Right renal cortex interstitium (tissue), 3 donors: Measurements from ENCODE around the gene EGFR. TPM values are rescaled to one million over a fixed set of nuclear protein-coding genes. Genes with fewer than 3 reads are reported as not detected.
"Not testable (repeated sequence)": the region's sequence is repeated elsewhere in the genome, so short reads cannot be mapped to it uniquely, and the experiment has no call there.

Experiments used
- DNase-seq, 3 donors: peaks; one replicate each; pipeline ENCODE4 v3.0.0-alpha.2; 2013; ENCODE audit warnings: low read depth in 3 of 3, low spot score in 2 of 3
- polyA plus RNA-seq, 3 donors: library from polyadenylated mRNA; unstranded; fragments of 120-200 nt; gene quantifications; one replicate each; pipeline ENCODE4 v1.2.1, GENCODE V29; 2013; ENCODE audit not compliant: insufficient read length in 3 of 3

Gene EGFR
- polyA plus RNA-seq, 3 donors: 30.9 to 32.3 (median 31.1) TPM

DNA sequence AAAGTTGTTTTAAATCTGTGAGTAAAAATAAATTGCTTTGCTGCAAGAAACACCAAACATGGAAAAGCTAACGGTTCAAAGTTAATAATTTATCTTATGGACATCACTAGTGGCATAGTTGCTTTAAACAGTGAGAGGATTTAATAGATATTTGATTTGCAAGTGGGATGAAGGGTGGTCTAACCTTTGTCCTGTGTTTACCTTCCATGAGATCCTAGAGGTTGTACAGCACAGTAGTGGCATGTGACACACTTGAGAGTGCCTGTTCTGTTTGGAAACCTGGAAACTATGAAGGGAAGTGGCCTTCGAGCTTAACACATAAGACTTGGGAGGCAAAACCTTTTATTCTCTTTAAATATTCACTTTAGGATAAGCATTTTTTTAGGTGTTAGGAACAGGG lies 16.0 kb downstream of the EGFR start:
- DNase-seq: no peak

DNA sequence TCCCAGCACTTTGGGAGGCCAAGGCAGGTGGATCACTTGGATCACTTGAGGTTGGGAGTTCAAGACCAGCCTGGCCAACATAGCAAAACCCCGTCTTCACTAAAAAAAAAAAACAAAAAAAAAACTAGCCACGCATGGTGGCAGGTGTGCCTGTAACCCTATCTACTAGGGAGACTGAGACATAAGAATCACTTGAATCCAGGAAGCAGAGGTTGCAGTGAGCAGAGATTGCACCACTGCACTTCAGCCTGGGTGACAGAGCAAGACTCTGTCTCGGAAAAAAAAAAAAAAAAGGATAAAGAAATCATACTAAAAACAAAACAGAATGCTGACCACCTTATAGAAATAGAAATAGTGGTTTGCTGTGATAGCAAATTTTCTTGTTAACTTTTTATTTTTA lies 16.6 kb downstream of the EGFR start:
- not testable (repeated sequence) for DNase-seq

DNA sequence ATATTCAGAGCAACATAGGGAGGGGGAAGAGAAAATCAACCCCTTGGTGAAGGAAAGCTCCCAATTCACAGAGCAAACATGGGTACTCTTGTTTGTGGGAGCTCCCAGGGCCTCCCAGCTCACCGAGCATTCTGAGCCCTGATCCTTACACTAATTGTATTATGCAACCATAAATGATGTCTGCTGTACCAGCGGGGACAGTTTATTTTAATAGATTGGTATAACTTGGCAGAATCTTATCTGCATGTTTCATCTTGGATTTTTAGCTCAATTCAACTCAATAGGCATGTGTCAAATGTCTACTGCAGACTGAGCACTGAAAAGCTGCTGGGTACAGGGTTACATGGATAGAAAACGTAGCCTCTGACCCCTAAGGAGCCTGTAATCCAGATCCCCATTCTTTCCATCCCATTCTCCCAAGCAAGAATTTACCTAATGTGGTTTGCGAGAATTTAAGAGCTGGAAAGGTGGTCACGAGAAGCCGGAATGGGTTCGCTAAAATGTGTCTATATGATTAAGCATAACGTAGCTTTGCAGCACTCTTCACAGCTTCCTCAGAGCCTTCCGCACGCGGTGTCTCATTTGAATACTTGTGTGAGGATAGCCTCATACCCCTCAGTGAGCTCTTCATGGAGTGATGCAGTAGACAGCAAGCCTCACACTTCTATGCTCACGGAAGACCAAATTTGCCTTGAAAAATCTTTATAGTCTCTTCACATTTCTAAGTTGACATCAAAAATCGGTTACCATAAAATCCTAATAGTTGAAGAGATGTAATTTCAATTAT lies 18.3 kb downstream of the EGFR start:
- DNase-seq: no peak

DNA sequence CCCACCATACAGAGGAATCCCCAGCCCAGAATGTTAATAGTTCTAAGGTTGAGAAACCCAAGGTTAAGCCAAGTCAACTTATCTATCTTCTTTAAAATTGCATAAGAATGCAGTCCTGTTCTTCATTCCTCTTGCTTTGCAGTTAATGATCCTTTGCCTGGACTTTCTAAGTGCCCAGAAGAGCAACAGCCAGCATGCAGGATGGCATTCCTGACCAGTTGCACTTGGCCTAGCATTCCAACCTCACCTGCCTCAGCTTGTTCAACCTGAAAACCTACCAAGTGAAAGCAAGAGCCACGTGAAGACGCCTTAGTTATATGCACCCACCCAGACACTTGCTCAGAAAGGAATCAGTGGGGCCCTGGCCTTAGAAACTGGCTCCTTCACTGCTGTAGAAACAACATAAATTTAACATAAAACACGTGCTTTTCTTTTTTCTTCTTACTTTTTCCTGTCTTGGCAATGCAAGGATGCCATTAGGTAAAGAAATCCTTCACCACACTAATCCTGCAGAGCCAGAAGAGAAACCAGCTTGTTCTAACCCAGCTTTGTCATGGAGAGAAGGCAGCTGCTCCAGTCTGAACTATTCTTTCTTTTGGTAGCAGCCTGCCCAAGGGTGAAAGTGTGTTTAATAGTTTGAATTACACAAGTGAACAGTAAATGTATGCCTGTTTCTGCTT lies 25.0 kb downstream of the EGFR start:
- DNase-seq: no peak

DNA sequence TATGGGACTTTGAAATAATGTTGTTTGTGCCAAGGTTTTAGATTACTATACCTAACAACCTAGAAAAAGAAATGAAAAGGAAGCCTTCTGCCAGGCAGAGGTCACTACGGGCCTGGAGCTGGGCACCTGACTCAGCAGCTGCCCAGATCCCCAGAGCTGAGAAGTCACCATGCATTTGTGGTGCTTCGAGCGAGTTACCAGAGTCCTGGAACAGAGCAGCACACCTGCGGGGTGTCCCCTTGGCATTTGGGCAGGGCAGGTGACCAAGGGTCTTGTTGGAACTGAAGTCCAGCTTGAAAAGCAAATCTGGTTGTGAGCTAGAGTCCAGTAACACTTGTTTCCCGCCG lies 25.5 kb downstream of the EGFR start:
- no peak for DNase-seq

DNA sequence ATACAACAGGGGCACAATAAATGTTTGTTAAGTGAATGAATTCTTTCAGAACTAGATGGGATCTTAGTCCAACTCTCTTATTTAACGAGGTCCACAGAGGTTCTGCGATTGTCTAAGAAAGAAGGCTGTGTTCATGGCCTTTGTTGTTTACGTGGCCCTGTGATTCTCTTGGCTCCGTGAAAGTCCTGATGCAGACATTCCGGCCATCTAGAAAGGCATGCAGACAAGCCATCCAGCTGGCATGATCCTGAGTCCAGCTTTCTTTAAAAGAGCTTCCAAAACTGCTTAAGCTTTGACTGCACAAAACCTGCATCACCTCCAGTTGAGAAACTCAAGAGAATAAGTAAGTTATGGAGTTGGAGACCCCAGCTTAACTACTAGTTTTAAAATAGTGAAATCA lies 26.0 kb downstream of the EGFR start:
- DNase-seq: no peak

DNA sequence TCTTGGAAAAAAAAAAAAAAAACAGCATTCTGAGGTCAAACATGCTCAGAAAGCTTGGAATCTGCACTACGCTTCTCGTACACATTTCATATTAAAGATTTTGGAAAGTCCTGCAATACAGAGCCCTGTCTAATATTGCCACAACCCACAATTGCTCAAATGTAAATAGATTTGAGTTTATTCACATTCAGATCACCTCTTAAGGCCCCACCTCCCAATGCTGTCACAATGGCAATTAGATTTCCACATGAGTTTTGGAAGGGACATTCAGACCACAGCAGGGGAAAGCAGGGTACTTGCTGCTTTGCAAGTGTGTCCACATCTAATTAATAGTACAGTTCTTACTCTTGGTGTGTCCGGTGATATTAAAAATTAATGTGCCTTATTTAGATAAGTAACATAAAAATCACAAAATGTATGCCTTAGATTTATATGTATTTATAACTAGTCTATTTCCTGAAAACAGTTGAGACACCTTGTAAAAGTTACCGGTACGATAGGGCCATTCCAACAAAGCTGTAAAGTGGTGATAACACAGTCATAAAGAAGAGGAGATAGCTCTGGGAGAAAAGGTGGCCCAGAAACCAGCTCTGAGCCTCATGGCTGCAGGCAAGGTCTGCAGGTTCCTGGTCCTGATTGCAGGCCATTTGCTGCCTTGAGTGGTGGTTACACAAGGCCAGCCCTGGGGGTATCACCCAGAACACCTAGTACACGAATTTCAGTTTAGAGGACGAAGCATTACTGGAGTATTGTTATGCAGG lies 27.9 kb downstream of the EGFR start:
- no peak for DNase-seq

DNA sequence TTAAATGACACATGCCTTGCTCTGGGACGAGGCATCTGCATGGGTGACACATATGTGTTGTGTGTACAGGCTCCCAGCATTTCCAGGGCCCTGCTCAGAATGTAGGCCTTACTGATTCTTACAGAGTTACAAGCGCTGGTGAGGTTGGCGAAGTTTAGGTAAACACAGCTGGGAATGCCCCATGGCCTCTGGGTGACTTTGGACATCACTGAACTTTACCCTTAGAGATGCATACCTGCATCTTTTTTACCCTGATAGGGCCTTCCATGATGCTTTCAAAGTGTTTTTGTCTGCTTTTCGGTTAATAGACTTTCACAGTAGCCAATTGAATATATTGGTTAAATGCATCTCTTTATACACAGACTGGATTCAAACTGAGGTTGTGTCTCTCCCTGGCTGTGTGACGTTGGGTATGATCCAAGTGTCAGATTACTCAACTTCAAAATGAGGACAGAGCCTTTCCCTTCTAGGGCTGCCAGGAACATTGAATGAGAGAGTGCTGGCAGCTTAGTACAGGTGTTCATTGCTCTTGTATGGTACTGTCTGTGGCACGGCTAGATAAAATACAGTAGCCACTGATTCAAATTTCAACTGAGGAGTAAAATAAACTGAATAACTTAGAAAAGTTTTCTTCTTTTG lies 29.5 kb downstream of the EGFR start:
- no peak for DNase-seq

DNA sequence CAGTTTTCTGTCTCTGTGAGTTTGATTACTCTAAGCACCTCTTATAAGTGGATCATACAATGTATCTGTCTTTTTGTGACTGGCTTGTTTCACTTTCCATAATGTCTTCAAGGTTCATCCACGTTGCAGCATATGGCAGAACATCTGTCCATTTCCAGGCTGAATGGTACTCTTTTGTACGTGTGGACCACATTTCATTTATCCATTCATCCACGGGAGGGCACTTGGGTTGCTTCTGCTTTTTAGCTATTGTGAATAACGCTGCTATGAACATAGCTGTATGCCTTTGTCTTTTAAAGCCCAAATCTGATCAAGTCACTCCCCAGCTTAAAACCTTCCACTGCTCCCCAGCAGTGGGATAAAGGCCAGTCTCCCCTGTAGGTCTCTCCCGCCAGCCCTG lies 31.5 kb downstream of the EGFR start:
- DNase-seq: no peak

DNA sequence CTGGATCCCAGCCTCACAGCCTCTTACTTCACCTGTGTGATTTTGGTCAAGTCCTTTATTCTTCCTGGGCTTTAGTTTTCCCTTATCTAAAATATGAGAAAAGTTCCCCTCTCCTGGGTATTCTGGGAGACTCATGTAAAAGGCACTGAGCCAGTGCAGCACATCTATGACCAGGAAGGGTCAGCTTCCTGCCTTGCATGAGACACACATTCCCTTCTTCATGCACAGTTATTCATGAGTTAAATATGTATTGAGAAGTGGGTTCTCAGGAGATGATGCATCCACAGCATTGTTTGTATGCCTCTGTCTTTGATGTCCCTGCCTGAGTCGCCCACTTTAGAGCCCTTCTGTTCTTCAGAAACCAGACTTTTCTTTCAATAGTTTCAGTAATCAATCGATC lies 33.3 kb downstream of the EGFR start:
- no peak for DNase-seq

DNA sequence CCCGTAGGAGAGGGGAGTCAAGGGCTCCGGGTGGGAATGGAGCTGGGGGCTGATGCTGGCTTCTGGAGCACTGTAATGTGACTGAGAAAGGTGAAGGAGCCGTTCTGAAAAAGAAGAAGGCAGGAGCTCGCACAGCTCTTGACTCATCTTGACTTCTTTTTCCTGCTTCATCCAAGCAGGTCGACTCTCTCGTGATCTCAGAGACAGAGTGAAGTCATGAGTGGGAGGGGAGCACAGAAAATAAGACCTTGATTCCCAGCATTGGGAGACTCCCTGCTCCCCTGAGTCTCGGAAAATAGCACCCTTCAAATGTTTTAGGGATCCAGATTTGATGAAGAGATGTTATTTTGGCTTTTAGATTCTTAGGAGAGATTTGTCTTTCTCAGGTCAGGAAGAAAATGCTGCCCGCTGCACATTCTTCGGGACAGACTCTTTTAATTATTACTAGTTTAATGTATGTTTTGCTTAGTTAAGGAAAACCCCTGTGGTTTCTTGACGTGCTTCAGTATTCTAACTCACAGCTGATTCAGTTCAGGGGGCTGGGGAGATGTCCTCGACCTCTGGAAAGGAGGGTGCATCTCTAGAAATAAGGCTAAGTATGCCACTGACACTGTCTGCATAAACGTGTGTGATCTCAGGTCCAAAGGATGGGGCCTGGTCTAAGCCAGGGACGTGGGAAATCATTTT lies 34.1 kb downstream of the EGFR start:
- no peak for DNase-seq

DNA sequence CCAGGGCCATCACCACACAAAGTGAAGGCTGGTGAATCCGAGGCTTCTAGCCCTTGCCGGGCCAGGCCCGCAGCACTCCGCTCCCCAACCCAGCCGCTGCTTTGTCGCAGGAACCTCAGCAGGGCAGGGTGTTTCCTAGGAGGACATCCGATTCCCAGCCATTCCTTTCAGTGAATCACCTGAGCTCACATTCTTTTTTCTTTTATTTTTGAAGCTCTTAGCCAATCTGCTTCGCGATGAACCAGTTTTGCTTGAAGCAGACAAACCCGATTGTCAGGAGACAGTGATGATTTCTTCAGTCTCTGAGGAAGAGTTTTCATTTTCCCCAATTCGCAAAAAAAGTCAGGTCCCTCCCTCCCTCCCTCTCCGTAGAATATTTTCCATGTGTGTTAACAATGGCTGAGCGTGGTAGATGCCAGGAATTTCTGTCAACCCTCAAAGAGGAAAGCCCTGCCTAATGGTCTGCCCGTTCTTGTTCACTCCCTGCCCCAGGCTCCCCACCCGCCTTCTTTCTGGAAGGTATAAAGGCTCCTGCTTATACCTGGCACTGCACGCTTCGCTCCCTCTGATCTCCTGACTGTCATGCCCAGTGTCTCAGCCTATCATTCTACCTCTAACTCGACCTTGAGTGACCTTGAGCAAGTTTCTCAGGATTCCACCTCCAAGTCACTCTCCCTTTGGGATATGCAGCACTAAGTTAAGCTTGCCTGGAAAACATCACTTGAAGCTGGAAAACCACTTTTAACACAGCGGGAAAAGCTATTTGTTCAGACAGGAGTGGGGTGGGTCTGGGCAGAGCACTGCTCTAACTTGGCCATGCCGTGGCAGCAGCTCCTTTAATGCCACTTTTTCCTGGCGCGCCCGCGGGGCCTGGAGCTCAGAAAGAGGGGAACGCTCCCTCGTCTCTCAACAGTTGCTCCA lies 35.1 kb downstream of the EGFR start:
- DNase-seq: no peak

DNA sequence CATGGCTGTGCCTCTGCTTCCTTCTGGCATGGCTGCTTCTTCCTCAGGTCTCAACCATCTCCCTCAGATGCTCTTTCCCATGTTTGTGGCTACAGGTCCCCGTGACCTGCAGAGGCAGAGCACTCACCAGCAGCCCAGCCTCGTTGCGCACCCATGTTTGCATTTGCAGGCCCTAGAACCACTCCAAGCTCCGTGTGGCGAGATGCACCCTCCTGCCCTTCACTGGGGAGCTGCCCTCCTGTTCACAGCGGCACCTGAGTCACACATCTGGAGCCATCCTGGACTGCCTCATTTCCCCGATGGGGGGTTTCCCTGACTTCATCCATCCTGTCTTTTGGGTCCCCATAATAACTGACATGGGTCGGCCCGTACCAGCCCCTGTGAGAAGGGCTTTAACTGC lies 35.9 kb downstream of the EGFR start:
- no peak for DNase-seq

DNA sequence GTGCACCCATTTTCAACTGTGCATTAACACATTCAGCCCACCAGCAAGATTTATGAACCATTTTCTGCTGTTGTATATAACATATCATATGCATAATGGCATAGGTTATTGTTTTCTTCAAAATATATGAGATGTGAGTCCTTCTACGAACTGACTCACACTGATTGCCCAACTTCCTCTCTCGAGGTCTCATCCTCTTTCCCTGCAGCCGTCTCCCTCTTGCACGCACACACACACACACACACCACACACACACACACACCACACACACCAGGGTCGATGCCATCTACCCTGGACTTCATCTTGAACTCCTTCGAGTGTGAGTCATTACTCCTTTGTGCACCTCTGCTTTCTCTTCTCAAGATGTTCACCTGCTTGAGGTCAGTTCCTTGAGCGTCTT lies 36.7 kb downstream of the EGFR start:
- no peak for DNase-seq

DNA sequence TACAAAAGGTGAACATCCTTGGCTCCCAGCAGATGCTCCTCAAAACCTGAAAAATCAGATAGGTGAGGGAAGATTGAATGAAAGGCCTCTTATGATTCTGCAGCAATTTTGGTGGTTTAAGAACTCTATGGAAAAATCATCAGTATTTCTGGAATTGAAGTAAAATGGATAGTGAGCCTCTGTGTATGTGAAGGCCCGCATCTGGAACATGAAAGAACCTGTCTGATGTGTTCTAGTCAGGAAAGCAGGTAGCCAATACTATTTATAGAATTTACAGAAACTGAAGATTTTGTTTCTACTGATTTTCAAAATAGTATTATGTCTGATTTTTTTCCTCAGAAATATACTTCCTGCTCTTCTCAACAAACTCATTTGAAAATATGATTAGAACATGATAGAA lies 37.3 kb downstream of the EGFR start:
- DNase-seq: no peak

DNA sequence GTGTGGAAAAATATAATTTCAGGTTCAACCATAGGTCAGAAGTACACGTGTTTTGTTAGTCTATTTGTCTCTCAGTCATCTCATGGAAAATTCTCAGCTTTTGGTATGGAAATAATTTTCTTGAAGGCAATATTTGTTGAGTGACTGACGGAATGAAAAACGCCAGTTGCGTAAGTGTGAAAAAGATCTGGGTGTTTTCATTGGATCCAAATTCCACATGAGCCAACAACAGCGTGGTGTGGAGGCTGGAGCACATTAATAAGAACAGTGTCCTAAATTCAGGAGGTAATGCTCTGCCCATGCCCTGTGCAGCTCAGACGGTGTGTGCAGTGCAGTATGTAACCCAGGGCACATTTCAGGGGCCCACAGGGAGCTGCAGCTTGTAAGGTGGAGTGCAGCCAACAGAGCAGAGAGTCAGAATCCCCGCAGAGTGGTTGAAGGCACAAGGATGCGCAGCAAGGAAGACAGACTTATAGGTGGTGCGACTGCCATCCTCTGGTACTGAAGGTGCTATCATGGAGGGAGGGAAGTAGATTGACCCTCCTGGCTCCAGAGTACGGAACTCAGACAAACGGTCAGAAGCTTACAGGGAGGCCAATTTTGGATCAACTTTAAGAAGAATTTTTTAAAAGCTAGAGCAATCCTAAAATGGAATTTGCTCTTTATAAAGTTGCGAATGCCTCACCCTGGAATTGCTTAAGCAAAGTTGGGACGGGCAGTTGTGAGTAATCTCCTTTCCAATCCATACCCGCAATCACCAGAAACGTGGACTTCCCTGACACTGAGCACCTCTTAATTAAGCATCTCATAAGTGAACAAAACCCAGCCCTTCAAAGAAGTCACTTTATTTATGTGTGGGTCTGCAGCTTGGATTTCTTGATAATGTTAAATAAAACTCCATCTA lies 38.0 kb downstream of the EGFR start:
- no peak for DNase-seq

DNA sequence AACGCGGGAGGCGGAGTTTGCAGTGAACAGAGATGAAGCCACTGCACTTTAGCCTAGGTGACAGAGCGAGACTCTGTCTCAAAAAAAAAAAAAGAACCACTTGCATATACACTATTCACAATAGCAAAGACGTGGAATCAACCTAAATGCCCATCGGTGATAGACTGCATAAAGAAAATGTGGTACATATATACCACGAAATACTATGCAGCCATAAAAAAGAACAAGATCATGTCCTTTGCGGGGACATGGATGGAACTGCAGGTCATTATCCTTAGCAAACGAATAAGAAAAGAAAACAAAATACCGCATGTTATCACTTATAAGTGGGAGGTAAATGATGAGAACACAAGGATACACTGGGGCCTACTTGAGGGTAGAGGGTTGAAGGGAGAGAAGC lies 39.5 kb downstream of the EGFR start:
- DNase-seq: no peak

DNA sequence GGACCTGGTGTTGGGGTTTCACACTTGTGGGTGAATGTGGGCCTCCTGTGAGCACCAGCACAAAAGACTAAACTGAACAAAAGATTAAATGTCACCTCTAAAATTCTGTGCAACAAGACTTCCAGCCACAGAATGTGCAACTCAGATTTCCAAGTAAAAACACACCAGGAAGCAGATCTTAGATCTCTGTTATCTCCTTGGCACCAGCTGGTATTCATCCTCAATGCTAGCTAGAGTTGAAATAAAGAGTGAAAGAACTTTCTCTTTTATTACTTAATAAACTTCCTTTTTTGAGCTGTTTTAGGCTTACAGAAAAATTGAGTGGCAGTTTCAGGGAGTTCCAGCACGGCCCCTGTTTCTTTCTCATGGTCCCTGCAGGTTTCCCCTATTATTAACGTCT lies 40.2 kb downstream of the EGFR start:
- DNase-seq: no peak

DNA sequence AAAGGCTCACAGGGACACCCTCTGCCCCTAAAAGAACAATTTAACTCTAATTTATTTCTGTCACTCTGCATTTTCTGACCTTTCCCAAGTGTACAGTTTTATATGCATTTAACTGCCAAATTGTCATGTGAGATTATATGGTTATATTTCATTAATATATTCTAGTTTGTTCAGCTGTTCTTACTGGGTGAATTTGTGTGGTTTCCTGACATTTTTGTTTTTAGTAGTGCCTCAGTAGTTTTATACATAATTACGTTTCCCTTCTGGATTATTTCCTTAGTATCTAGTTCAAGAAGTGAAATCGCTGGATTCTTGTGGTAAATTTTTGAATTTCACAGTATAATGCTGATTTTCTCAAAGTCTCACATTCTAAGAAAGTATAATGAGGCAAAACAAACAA lies 41.3 kb downstream of the EGFR start:
- DNase-seq: no peak
